Endothelial cell of umbilical vein (primary cell): ENCODE measurements around the gene MACROD2. TPM values are rescaled to one million over a fixed set of nuclear protein-coding genes. Genes with fewer than 3 reads are reported as not detected.

Source experiments
- BruUV-seq: library from RNA; stranded (reverse); fragments of 400-500 nt; replicated peaks from 2 replicates; lab custom pipeline; 2021; lab: Mats Ljungman, UMichigan
- CTCF ChIA-PET: fragments of 300-600, 350-600 bp; sonication (Branson Sonifier 250); formaldehyde crosslinking; loops from one replicate; lab custom pipeline; 2021; ENCODE audit warnings: antibody characterized with exemption, inconsistent platforms; lab: Charles Lee
- POLR2A ChIA-PET: fragments of 300-600, 350-600 bp; sonication (Branson Sonifier 250); formaldehyde crosslinking; loops from one replicate; lab custom pipeline; 2021; ENCODE audit warnings: antibody characterized with exemption, inconsistent platforms; lab: Charles Lee
- DNase-seq: peaks from one replicate; pipeline ENCODE4 v3.0.0-alpha.2; 2011; ENCODE audit warnings: low read depth, low spot score
- FAIRE-seq: peaks from 2 replicates; lab custom pipeline; 2011; peaks lifted over from hg19 to GRCh38; lab: Jason Lieb, UNC
- H2AFZ ChIP-seq: 2 replicates; pipeline ENCODE4 v1.6.0; 2012; ENCODE audit warnings: low read depth, low read length, control low read depth, inconsistent platforms
- H3K27ac ChIP-seq: 2 replicates; pipeline ENCODE4 v1.5.1; 2011; ENCODE audit warnings: low read depth, mild to moderate bottlenecking, control low read depth, low read length, moderate library complexity; ENCODE audit not compliant: insufficient read depth
- H3K27me3 ChIP-seq, 2 experiments: 2 replicates each; pipeline versions ENCODE4 v1.6.0 to v1.6.1; 2011; ENCODE audit warnings: low read length in 2 of 2, mixed read lengths in 1 of 2; ENCODE audit not compliant: control insufficient read depth in 2 of 2, insufficient read depth in 2 of 2
- H3K36me3 ChIP-seq, 2 experiments: 2 replicates in 1 of 2; 3 replicates in 1 of 2; pipeline ENCODE4 v1.5.1; 2011; ENCODE audit warnings: low read length in 2 of 2, mild to moderate bottlenecking in 1 of 2, moderate library complexity in 1 of 2; ENCODE audit not compliant: control insufficient read depth in 2 of 2, insufficient read depth in 2 of 2; ENCODE audit errors: extremely low read depth in 1 of 2
- H3K4me1 ChIP-seq: 3 replicates; pipeline ENCODE4 v1.5.1; 2011; ENCODE audit warnings: mild to moderate bottlenecking, low read length; ENCODE audit not compliant: control insufficient read depth, insufficient read depth; ENCODE audit errors: extremely low read depth
- H3K4me2 ChIP-seq: 2 replicates; pipeline ENCODE4 v1.6.1; 2011; ENCODE audit warnings: low read length, control low read depth, mixed read lengths; ENCODE audit not compliant: insufficient read depth
- H3K4me3 ChIP-seq, 3 experiments: fragments of 200-600 bp in 1 of 3; sonication (generic), shearing (Covaris generic) in 1 of 3; replicated peaks in 1 of 3; 2 replicates each; pipeline ENCODE4 v1.5.1; 2011 to 2016; ENCODE audit warnings: control low read depth in 3 of 3, low read length in 3 of 3, mild to moderate bottlenecking in 2 of 3, inconsistent platforms in 1 of 3, low read depth in 1 of 3, moderate library complexity in 1 of 3; ENCODE audit not compliant: insufficient read depth in 1 of 3
- H3K79me2 ChIP-seq: 2 replicates; pipeline ENCODE4 v1.6.0; 2012; ENCODE audit warnings: low read length, inconsistent platforms; ENCODE audit not compliant: control insufficient read depth, insufficient read depth
- H3K9ac ChIP-seq: replicated peaks from 2 replicates; pipeline ENCODE3; 2011; ENCODE audit warnings: low read length, control low read depth; ENCODE audit not compliant: insufficient read depth; ENCODE audit errors: extremely low read depth
- H3K9me1 ChIP-seq: replicated peaks from 3 replicates; pipeline ENCODE4 v1.6.0; 2011; ENCODE audit warnings: mild to moderate bottlenecking, low read length; ENCODE audit not compliant: control insufficient read depth, insufficient read depth; ENCODE audit errors: extremely low read depth
- H3K9me3 ChIP-seq: replicated peaks from 2 replicates; pipeline ENCODE4 v1.5.1; 2012; ENCODE audit warnings: low read length, inconsistent platforms; ENCODE audit not compliant: control insufficient read depth, insufficient read depth
- H4K20me1 ChIP-seq: replicated peaks from 2 replicates; pipeline ENCODE3; 2011; ENCODE audit warnings: mild to moderate bottlenecking, low read length; ENCODE audit not compliant: control insufficient read depth, insufficient read depth; ENCODE audit errors: extremely low read depth
- CTCF ChIP-seq, 2 donors: IDR thresholded peaks; 1 replicate in 1 of 2; 2 replicates in 1 of 2; pipeline ENCODE4 v1.5.1; 2011; ENCODE audit warnings: low read length in 2 of 2, mild to moderate bottlenecking in 2 of 2, moderate library complexity in 2 of 2, control low read depth in 1 of 2, inconsistent platforms in 1 of 2, low read depth in 1 of 2; ENCODE audit not compliant: insufficient read depth in 1 of 2; ENCODE audit errors: extremely low read depth in 1 of 2
- EZH2 ChIP-seq: IDR thresholded peaks from 2 replicates; pipeline ENCODE4 v1.6.1; 2012; ENCODE audit warnings: borderline replicate concordance, low read depth, mild to moderate bottlenecking, moderate library complexity, low read length, inconsistent platforms; ENCODE audit not compliant: severe bottlenecking
- FOS ChIP-seq: IDR thresholded peaks from 2 replicates; pipeline ENCODE4 v1.6.1; 2011; ENCODE audit warnings: mild to moderate bottlenecking, low read length, moderate library complexity, borderline replicate concordance; ENCODE audit not compliant: insufficient read depth
- GATA2 ChIP-seq: IDR thresholded peaks from 2 replicates; pipeline ENCODE4 v1.7.0; 2011; ENCODE audit warnings: low read depth, mild to moderate bottlenecking, moderate library complexity, mixed read lengths, low read length; ENCODE audit not compliant: insufficient read length, insufficient read depth
- JUN ChIP-seq: IDR thresholded peaks from 2 replicates; pipeline ENCODE4 v1.6.1; 2011; ENCODE audit warnings: borderline replicate concordance, low read depth; ENCODE audit not compliant: insufficient read length, insufficient read depth
- MAX ChIP-seq: IDR thresholded peaks from 2 replicates; pipeline ENCODE4 v1.6.1; 2011; ENCODE audit not compliant: insufficient read depth, insufficient read length
- MYC ChIP-seq: IDR thresholded peaks from one replicate; pipeline ENCODE4 v1.6.1; 2011; ENCODE audit warnings: mild to moderate bottlenecking, low read depth, low read length
- POLR2A ChIP-seq: IDR thresholded peaks from 2 replicates; pipeline ENCODE4 v1.6.1; 2012; ENCODE audit warnings: low read depth, mild to moderate bottlenecking, control low read depth, low read length
- POLR2AphosphoS5 ChIP-seq: IDR thresholded peaks from 2 replicates; pipeline ENCODE4 v1.6.1; 2012; ENCODE audit warnings: low read depth, mild to moderate bottlenecking, control low read depth, low read length, moderate library complexity; ENCODE audit not compliant: insufficient read depth
- dilution Hi-C: fragments of 300-500 bp; cut with MboI; formaldehyde crosslinking; loops from one replicate; pipeline ENCODE4 v1.15.0; 2019; ENCODE audit warnings: low sequenced_read_pairs; ENCODE audit not compliant: extremely low pct_ligation_motif_present
- intact Hi-C: fragments of 100-400 bp; cut with micrococcal nuclease; formaldehyde crosslinking; loops from one replicate; pipeline ENCODE4 v1.10.0; 2022
- polyA plus RNA-seq, 4 experiments: library from polyadenylated mRNA; depleted of rRNA in 3 of 4; stranded (reverse) in 3 of 4; unstranded in 1 of 4; fragments of >200 nt; gene quantifications; 2 replicates each; pipeline versions ENCODE4 v1.2.1 to v1.2.3, GENCODE V29; 2011 to 2012; ENCODE audit warnings: missing spikeins in 1 of 4
- total RNA-seq: library from RNA; stranded (reverse); gene quantifications from 2 replicates; pipeline ENCODE4 v1.2.3, GENCODE V29; 2021

The MACROD2 gene
- total and polyA plus RNA-seq, 2 donors (not counting 3 experiments of a cell fraction or from before 2014, with no cell fraction given) = 0.11 to 0.73 TPM

GRCh38 chr20:15887387-15887786 lies 1892.1 kb downstream of the MACROD2 start:
- Histone ChIP-seq H3K4me1 (no peaks in the 10 kb centered on the region), H3K79me2 (no peaks in the 10 kb centered on the region), H2AFZ (no peak overlapping the region), H4K20me1 (no peaks in the 10 kb centered on the region), H3K9me3 (no peaks in the 10 kb centered on the region), H3K4me2 (no peak overlapping the region), H3K9me1 (no peaks in the 10 kb centered on the region), H3K36me3 (no peaks in the 10 kb centered on the region), H3K27ac (no peak overlapping the region), H3K27me3 (no peaks in the 10 kb centered on the region), H3K9ac (no peak overlapping the region), H3K4me3 (no peak overlapping the region)
- dilution Hi-C loops (no loop called here), intact Hi-C loops (no loop called here)
- BruUV-seq = no TSS peak
- FAIRE-seq = no peak
- TF ChIP-seq POLR2A = no peak
- TF ChIP-seq MAX = no peak
- TF ChIP-seq GATA2 = no peak
- no peak for TF ChIP-seq MYC
- no peak for TF ChIP-seq JUN
- TF ChIP-seq POLR2AphosphoS5 = no peak
- no peak for TF ChIP-seq CTCF (IDR thresholded peaks at IDR 0.05; ENCODE audit: extremely low read depth in 1 of 2, insufficient read depth in 1 of 2, low read depth in 1 of 2, low read length in 2 of 2)
- no peak for TF ChIP-seq EZH2
- no peak for TF ChIP-seq FOS
- ChIA-PET CTCF (no interaction called here), POLR2A (no interaction called here)
- DNase-seq = no peak
